GM23338 (cell line): ENCODE results near the gene ESR2.

Experiments used
- CREB1 ChIP-seq: fragments of 250-450 bp; sonication (Bioruptor Pico); IDR thresholded peaks from 2 replicates; pipeline ENCODE4 v1.5.0; 2020; ENCODE audit warnings: low read depth, mild to moderate bottlenecking, moderate library complexity
- CTCF ChIP-seq, 2 experiments: fragments of 200-600 bp in 1 of 2; sonication (generic) in 1 of 2; conservative IDR thresholded peaks; 2 replicates each; pipeline versions ENCODE4 v1.5.1 to v1.6.1; 2016 to 2017; ENCODE audit warnings: antibody characterized with exemption in 2 of 2, low read depth in 2 of 2, mild to moderate bottlenecking in 2 of 2, moderate library complexity in 1 of 2
- ETS1 ChIP-seq: IDR thresholded peaks from 2 replicates; pipeline ENCODE4 v1.6.1; 2016; ENCODE audit warnings: antibody characterized with exemption
- EZH2 ChIP-seq: fragments of 200-600 bp; sonication (generic); IDR thresholded peaks from one replicate; pipeline ENCODE4 v1.8.0; 2017; ENCODE audit warnings: antibody characterized with exemption, mild to moderate bottlenecking, low read depth; ENCODE audit not compliant: unreplicated experiment
- EZH2phosphoT487 ChIP-seq: fragments of 200-600 bp; sonication (generic); IDR thresholded peaks from one replicate; pipeline ENCODE4 v1.8.1; 2018; ENCODE audit warnings: antibody characterized with exemption; ENCODE audit not compliant: unreplicated experiment
- JUNB ChIP-seq: IDR thresholded peaks from one replicate; pipeline ENCODE4 v1.6.1; 2016; ENCODE audit warnings: antibody characterized with exemption; ENCODE audit not compliant: unreplicated experiment
- POLR2AphosphoS5 ChIP-seq: IDR thresholded peaks from 2 replicates; pipeline ENCODE4 v1.6.1; 2016; ENCODE audit warnings: antibody characterized with exemption, low read depth
- REST ChIP-seq: IDR thresholded peaks from one replicate; pipeline ENCODE4 v1.6.1; 2018; ENCODE audit warnings: antibody characterized with exemption; ENCODE audit not compliant: unreplicated experiment

GRCh38 chr14:64158608-64159007 is 135.6 kb downstream of the ESR2 start:
- TF ChIP-seq ETS1 (no peak), CTCF (conservative IDR thresholded peaks at IDR 0.05; ENCODE audit: low read depth in 2 of 2) (no peak), EZH2 (no peak), POLR2AphosphoS5 (no peak), EZH2phosphoT487 (no peak), JUNB (no peak), CREB1 (no peak), REST (no peak)
